Measurements from ENCODE around the gene ZNF316.

DNA sequence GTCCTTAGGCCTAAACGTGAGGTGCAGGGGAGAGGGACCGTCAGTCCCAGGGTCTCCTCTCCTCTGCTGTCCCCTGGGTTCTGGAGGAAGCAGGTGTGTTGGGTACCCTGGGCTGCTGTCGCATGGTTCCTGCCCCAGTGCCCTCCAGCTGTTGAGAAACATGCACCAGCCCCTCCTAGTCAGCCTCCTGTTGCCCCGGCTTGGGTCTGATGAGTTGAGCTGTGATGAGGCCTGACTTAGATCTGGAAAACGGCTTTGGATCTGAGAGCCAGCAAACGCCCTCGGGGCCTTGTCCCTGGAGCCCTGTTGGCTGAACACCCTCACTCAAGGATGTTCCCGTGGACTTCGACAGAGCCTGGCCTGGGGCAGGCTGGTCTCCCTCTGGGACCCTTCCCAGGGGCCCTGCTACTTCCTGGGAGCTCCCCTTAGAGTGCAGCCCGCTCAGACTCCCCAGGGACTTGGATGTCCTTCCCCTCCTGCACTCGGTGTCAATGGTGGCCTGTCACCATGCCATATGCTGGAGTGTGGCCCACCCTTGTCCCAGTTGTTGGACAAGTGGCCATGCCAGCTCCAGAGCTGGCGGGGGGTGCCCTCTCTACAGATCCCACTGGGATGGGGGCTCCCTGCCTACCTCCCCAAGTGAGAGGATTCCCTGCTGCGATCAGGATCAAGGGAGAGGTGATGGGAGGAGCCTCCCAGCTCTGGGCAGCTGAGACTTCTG is 12.3 kb downstream of the ZNF316 start:
- TF ChIP-seq, protein P1, sequence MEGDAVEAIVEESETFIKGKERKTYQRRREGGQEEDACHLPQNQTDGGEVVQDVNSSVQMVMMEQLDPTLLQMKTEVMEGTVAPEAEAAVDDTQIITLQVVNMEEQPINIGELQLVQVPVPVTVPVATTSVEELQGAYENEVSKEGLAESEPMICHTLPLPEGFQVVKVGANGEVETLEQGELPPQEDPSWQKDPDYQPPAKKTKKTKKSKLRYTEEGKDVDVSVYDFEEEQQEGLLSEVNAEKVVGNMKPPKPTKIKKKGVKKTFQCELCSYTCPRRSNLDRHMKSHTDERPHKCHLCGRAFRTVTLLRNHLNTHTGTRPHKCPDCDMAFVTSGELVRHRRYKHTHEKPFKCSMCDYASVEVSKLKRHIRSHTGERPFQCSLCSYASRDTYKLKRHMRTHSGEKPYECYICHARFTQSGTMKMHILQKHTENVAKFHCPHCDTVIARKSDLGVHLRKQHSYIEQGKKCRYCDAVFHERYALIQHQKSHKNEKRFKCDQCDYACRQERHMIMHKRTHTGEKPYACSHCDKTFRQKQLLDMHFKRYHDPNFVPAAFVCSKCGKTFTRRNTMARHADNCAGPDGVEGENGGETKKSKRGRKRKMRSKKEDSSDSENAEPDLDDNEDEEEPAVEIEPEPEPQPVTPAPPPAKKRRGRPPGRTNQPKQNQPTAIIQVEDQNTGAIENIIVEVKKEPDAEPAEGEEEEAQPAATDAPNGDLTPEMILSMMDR (IDR thresholded peaks at IDR 0.05; ENCODE audit: low read length), result no peak
- no peak for TF ChIP-seq EZH2phosphoT487 (IDR thresholded peaks at IDR 0.05; ENCODE audit: low read length)
- no peak for TF ChIP-seq EZH2 (optimal IDR thresholded peaks at IDR 0.05; ENCODE audit: low read depth, low read length)

Measured in MM.1S (cell line).